Esophagus squamous epithelium (tissue), 4 donors: ENCODE results near the gene CYB5R3.

Experiments
- POLR2A ChIP-seq, 4 donors: fragments of 450-650 bp; IDR thresholded peaks; one replicate each; pipeline ENCODE4 v1.6.1; 2017; ENCODE audit warnings: antibody characterized with exemption in 4 of 4, mild to moderate bottlenecking in 4 of 4, moderate library complexity in 3 of 4
- TF ChIP-seq, protein P1 (sequence below), 6 experiments: fragments of 450-650 bp in 4 of 6; fragments of 200-600 bp in 2 of 6; sonication (generic) in 2 of 6; IDR thresholded peaks; one replicate each; pipeline ENCODE4 v1.5.1; 2016 to 2019; ENCODE audit warnings: antibody characterized with exemption in 6 of 6, mild to moderate bottlenecking in 4 of 6, moderate library complexity in 4 of 6

DNA sequence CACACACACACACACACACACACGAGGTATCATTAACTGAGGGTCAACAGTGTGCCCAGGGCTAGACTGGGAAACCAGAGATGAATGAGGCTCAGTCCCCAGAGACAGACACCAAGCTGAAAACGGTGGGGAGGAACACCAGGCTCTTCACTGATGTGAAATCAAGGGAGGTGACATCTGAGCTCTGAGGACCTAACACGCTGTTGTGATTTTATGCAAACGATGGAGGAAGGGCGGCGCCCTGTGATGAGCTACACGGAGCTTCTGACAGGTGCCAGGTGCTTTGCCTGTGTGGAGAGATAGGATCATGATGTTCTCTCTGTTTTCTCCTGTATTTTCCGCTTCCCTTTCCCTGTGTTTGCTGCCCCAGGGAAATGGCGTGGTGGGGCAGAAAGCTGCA, 6.5 kb upstream of the CYB5R3 start:
- TF ChIP-seq, protein P1, sequence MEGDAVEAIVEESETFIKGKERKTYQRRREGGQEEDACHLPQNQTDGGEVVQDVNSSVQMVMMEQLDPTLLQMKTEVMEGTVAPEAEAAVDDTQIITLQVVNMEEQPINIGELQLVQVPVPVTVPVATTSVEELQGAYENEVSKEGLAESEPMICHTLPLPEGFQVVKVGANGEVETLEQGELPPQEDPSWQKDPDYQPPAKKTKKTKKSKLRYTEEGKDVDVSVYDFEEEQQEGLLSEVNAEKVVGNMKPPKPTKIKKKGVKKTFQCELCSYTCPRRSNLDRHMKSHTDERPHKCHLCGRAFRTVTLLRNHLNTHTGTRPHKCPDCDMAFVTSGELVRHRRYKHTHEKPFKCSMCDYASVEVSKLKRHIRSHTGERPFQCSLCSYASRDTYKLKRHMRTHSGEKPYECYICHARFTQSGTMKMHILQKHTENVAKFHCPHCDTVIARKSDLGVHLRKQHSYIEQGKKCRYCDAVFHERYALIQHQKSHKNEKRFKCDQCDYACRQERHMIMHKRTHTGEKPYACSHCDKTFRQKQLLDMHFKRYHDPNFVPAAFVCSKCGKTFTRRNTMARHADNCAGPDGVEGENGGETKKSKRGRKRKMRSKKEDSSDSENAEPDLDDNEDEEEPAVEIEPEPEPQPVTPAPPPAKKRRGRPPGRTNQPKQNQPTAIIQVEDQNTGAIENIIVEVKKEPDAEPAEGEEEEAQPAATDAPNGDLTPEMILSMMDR (IDR thresholded peaks at IDR 0.05), result no peak
- no peak for TF ChIP-seq POLR2A (IDR thresholded peaks at IDR 0.05)
